ENCODE results near the gene NETO1.

GRCh38 chr18:72908181-72908580 is 40.4 kb upstream of the NETO1 start:
- TF ChIP-seq ZNF44 (CRISPR knock-in tag; IDR thresholded peaks at IDR 0.05) (no peak), POLR2A (IDR thresholded peaks at IDR 0.05; ENCODE audit: insufficient read depth in 1 of 2, low read depth in 2 of 2, low read length in 2 of 2) (no peak), BRCA1 (CRISPR knock-in tag; IDR thresholded peaks at IDR 0.05) (no peak), ZNF138 (CRISPR knock-in tag; IDR thresholded peaks at IDR 0.05; ENCODE audit: low read depth) (no peak), MLX (CRISPR knock-in tag; IDR thresholded peaks at IDR 0.05) (no peak), POGZ (CRISPR knock-in tag; IDR thresholded peaks at IDR 0.05) (no peak), MAZ (IDR thresholded peaks at IDR 0.05; ENCODE audit: borderline replicate concordance, low read depth, low read length) (no peak), MAZ (CRISPR knock-in tag; IDR thresholded peaks at IDR 0.05; ENCODE audit: low read depth) (no peak), ZNF660 (CRISPR knock-in tag; IDR thresholded peaks at IDR 0.05; ENCODE audit: borderline replicate concordance, low read depth) (no peak), CTCF (CRISPR knock-in tag; IDR thresholded peaks at IDR 0.05) (no peak), RERE (CRISPR knock-in tag; IDR thresholded peaks at IDR 0.05; ENCODE audit: low read depth) (no peak), YY1 (IDR thresholded peaks at IDR 0.05; ENCODE audit: insufficient read depth, insufficient replicate concordance, low read depth, low read length) (no peak), HNF4G (IDR thresholded peaks at IDR 0.05; ENCODE audit: borderline replicate concordance, low read depth, low read length) (no peak), HNF4G (CRISPR knock-in tag; IDR thresholded peaks at IDR 0.05; ENCODE audit: borderline replicate concordance, low read depth) (no peak)

All from HepG2 (cell line).